ENCODE results near the gene SLC7A1.
"Not testable (repeated sequence)": the region's sequence is repeated elsewhere in the genome, so short reads cannot be mapped to it uniquely, and the experiment has no call there.

SLC7A1 gene

DNA sequence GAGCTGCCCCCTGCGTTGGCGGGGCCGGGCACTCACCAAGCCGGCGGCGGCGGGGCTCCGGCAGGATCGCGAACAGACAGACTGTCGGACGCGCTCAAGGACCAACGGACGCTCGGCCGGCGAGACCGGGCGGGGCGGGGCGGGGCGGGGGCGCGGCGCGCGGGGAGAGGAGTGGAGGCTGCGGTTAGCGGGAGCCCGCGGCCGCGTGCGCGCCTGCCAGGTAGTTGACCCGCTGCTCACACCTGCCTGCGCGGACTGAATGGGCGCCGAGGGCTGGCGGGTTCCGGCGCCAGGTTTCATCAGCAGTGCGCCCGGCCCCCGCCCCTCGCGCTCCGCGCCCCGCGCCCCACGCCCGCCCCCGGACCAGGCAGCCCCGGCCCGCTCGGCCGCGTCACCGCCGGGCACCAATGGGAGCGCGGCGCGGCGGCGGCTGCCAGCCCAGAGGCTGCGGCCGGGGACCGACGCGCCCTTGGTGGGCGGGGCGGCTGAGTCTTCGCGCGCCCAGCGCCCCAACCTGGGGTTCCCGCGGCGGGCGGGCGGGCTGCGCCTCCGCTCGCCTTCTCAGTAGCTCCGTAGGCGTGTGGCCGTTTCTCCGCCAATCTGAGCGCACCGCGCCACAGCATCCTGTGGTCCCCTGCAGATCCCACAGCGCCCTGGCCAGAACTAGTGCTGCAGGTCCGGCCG is at the start of gene SLC7A1:
Gene SLC7A1 (minus strand): TSS at position 309 of the 684 bp plus-strand sequence. CDS start 59,500 bp downstream, outside the sequence.
- peak; percentile 89 for DNase-seq

DNA sequence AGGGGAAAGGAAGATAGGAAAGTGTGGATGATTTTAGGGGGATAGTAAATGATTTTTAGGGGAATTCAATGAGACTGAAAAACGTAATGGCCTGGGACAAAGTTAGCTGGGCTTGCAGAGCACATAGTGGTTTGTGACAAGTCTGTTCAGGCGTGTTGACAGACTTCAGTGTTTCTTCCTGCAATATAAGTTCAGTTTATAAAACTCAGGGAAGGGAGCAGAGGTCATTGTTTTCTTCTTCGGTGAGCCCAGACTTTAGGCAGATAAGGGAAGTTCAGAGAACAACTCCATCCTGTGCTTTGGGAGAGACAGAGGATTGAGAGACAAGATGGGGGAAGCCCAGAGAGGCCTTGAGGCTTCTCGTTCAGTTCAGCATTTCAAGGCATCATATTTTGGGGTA is 45.2 kb upstream of the SLC7A1 start:
- no peak for DNase-seq

DNA sequence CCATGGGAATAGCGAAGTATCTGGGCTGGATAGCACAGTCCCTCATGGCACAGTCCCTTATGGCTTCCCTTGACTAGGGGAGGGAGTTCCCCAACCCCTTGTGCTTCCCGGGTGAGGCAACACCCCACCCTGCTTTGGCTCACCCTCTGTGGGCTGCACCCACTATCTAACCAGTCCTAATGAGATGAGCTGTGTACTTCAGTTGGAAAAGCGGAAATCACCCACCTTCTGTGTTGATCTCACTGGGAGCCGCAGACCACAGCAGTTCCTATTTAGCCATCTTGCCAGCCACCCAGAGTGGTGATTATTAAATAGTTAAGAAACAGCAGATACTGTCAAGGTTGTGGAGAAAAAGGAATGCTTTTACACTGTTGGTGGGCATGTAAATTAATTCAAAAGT is 41.3 kb upstream of the SLC7A1 start:
- DNase-seq, result not testable (repeated sequence)

DNA sequence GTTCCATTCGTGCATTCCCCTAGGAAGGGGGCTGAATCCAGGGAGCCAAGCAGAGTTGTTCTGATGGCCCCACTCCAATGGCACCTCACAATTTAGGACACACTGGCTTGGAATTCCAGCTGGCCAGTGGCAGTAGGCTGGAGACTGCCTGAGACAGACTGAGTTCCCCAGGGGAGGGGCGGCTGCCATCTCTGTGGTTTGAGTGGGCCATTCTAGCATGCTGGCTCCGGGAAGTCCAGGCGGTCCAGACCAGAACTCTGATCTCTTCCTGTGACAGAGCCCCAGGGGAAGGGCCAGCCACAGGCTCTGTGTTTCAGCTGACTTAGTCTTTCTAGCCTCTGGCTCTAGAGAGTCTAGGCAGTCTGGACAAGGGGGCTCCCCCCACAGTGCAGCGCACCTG is 29.5 kb upstream of the SLC7A1 start:
- DNase-seq, result no peak

DNA sequence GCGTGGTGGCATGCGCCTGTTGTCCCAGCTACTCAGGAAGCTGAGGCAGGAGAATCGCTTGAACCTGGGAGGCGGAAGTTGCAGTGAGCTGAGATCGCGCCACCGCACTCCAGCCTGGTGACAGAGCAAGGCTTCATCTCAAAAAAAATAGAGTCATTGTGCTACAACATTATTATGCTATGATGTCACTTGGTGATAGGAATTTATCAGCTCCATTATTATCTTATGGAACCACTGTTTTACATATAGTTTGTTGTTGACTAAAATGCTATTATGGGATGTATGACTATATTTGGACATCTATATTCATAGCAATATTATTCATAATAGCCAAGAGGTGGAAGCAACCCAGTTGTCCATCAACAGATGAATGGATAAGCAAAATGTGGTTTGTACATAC is 26.4 kb upstream of the SLC7A1 start:
- DNase-seq, result no peak

DNA sequence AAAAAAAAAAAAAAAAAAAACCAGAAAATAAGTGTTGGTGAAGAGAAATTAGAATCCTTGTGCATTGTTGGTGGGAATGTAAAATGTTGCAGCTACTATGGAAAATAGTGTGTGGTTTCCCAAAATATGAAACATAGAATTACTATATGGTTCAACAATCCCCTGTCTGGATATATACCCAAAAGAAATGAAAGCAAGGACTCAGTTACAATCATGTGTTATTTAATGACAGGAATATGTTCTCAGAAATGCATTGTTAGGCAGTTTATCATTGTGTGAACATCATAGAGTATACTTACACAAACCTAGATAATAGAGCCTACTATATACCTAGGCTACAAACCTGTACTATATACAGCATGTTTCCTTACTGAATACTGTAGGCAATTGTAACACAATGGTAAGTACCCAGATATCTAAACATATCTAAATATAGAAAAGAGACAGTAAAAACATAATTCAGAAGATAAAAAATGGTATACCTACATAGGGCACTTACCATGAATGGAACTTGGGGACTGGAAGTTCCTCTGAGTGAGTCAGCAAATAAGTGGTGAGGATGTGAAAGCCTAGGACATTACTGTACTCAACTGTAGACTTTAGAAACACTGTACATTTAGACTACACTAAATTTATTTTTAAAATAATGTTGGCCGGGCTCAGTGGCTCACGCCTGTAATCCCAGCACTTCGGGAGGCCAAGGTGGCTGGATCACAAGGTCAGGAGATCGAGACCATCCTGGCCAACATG is 25.7 kb upstream of the SLC7A1 start:
- DNase-seq, result no peak

DNA sequence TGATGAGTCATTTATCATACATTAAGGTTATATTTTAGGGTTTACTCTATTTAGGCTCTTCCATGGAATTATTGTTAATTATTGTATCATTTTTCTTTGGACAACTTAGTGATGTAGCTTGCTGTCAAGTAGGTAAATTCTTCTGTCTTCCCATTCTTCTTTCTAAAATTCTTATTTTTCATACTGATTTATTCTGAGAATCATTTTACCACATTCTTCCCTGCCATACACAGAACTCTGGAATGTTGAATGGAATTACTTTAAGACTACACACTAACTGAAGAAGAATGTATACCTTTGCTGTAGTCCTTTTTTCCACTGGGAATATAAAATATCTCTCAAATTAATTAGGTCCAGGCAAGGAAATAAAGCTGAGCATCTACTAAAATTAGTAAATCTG is 24.5 kb upstream of the SLC7A1 start:
- DNase-seq, result no peak

DNA sequence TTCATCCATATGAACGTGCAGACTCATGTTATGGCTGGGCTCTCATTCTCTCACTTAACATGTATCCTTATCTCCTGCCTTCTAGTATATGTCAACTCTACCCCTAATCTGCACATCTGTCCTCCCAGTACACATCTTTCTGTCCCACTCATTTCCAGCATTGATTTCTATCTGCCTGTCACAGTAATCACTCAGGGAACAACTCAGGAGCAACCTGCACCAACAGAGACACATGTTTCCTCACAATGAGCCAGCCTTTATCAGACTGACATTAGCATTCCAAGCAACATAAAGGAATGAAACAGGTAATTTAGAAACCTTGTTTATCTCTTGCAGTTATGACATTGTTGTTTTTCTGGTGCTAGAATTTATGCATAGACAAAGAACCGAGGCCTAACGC is 17.6 kb upstream of the SLC7A1 start:
- no peak for DNase-seq

DNA sequence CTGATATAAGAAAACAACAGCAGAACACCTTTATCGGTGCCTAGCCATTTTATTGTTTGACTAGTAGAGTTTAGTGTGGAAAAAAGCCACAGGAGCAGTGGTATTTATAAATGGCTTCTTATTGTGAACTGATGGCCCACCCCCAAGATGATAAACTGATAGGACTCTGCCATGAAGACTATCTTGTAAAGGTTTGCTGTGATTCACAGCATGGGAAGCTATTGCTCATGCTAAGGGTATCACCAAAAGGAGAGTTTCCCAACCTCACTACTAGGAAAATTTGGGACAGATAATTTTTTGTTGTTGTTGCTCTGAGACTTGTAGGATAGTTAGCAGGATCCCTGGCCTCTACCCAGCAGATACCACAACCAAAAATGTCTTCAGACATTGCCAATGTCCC is 12.0 kb upstream of the SLC7A1 start:
- no peak for DNase-seq

DNA sequence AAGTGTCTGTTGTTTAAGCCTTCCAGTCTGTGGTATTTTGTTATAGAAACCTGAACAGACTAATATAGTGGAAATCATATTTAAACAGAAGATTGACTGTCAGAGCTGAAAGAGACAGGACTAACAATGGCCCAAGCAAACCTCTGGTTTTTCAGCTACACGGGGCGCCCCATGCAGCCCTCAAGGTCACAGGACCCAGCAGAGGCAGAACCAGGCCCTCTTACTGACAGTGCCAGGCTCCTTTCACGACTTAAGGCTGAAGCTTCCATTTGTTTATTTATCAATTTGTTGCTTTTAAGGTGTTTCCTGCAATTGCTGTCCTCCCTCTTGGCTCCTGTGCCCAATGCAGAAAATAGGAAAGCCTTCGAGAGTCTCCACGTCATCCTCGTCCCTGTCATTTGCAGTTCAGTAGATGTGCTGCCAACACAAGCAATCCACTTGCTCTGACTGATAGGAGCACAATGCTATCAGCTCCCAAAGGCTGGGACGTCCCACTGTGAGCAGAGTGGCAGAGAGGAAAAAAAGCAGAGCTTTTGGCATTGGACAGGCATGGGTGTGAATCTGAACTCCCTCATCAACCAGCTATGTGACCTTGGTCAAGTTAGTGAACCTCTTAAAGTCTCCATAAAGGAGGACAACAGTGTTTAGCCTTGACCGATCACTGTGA is 10.5 kb upstream of the SLC7A1 start:
- no peak for DNase-seq

DNA sequence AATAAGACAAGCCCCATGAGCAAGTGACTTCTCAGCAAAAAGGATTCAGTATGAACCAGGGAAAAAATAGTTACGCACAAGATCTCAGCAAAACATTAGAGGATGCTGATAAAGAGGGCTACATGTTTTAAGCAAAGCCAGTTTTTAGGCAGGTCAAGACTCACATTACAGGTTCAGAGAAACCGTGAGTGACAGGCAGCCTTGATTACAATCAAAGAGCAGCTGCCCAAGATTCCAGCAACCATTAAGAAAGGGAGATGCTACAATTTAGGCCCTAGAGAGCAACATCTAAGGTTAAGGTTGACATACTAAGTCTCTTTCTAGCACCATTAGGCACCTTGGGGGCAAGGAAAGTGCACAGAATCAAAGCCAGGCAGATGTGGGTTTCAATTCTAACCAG is 2.8 kb upstream of the SLC7A1 start:
- no peak for DNase-seq

DNA sequence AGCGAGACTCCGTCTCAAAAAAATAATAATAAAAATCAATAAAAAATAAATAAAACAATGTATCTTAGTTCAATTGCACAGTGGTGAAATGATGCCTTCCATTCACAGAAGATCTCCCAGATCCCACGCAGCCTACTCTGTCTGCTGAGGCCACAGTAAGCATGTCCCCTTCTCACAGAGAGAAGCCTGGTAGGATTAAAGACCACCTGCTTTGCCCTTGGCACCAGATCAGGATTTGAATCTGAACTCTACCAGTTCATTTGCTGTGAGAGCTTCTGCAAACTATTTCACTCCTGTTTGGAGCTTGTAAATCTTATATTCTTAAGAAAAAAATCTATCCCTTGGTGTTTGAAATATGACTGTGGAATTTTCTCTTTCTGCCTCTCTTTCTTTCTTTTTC is 2.2 kb upstream of the SLC7A1 start:
- no peak for DNase-seq

DNA sequence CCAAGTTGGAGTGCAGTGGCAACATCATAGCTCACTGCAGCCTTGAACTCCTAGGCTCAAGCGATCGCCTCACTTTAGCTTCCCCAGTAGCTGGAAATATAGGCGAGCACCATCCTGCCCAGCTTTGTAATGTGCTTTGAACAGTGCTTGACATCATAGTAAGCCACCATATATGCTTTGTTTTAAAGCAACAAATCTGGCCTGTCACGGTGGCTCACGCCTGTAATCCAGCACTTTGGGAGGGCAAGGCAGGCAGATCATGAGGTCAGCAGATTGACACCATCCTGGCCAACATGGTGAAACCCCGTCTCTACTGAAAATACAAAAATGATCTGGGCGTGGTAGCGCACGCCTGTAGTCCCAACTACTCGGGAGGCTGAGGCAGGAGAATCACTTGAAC is 1.8 kb upstream of the SLC7A1 start:
- DNase-seq, result no peak

DNA sequence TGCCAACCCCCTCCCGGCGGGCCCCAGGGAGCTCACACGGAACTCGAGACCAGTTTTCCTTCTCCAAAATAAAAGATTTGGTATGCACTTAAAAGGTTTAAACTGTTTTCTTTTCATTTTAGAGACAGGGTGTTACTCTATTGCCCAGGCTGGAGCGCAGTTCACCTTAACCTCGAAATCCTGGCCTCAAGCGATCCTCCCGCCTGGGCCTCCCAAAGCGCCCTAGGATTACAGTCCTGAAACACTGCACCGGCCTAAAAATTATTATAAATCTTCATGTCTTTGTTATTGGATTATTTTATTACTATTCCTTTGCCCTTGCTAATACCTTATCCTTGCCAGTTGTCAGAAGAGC is 553 bp upstream of the SLC7A1 start:
- no peak for DNase-seq

DNA sequence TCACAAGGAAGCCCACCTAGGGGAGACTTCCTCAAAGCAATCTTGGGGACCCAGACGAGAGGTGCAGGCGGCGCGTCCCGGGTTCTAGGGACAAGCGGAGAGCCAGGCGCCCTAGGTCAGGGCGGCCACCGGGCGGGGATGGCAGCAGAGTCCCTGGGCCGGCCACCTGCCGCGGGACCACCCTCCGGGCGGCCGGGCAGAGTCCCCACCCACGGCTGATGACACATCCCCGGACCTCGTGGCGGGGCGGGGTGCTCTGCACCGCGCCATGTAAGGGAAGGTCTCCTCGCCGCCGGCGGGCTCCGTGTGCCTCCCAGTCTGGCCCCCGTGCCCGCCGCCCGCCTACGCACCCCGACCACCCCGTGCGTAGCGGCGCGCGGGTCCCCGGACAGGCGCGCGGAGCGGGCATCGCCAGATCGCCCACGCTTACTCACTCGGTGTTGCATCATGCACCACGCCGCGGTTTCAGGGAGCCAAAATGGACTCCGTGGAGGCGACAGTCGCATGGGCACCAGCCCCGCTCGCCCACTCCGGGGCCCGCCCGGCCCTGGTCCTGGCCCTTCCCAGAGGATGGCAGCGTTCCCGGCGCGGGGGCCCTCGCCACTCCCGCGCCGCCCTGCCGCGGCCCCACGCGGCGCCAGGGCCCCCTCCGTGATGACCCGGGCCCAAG is 643 bp downstream of the SLC7A1 start:
- DNase-seq, result peak; percentile 63

DNA sequence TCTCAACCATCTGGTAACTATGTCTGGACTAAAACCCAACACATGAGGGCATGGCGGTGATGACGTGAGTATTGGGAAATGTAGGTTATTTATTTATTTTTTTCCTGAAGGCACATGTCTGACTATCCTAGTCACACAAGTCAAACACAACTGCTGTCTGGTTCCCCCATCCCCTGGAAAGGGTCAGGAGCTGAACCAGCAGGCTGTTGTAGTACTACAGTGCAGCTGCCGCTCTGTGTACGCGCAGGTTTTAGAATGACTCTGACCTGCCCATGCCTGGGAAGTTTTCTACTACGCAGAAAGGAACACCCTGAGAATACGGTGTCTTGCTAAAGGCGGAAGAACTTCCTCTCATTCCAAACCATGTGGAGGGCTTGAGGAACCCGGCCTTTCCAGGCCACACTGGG is 1.2 kb downstream of the SLC7A1 start:
- DNase-seq, result peak; percentile 65

DNA sequence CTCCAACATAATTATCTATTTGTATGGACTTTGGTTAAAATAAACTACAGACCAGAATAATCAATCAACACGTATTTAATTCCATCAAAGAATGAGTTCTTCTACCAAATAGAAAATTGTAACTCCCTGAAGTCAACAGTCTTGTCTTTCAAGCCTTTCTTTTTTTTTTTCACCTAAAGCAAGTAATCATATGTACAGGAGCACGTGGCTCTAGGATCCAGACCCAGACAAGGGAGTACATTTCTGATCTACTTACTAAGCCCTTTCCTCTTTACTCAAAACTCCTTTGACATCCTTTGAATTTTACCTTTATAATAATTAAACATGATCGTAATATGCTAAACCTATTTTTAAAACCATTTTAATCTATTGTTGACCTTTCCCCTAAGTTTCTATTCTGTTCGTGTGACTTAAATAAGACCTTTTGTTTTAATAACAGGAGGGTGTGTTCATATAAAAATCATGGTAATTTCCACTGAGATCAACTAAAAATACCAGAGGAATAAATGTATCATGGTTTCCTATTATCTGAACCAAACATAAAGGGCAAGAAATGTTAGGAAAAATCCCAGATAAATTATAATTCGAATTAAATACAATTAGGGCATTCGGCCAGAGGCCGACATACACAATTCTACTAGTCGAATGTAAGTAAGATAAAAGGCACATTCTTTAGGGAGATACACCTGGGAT is 1.7 kb downstream of the SLC7A1 start:
- no peak for DNase-seq

DNA sequence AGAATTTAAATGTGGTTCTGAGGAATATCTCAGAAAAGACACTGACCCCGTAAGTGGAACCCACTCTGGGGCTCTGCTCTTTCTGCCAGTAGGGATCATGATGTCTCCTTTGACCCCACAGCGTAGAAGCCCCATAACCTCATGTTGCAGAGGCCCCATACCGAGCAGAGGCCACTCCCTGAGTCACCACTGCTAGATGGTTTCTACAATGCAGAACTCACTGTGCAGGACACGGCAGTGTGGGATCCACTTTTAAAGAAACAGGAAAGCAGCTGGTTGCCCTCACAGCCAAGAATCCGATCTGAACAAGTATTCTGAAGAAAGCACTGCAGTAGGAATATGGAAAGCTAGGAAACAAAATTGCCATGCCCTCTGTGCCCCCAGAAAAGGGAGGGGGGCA is 4.2 kb downstream of the SLC7A1 start:
- no peak for DNase-seq

DNA sequence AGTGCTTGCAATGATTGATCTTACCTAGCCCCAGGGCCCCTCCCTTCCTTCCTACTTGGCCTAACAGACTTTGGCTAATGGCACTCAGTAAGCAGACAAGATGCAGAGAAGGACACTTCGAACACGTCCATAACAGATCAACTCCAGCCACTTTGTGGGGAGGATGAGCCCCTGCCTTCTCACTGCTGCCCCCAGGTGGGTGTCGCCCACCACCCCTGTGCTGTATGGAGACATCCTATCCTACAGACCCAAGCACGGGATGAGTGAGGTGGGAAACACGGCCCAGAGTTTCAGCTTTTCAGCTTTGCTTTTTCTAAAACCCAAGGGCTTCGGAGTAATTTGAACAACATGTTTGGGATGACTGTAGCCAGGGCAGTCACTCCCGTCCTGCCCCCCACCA is 5.5 kb downstream of the SLC7A1 start:
- DNase-seq, result no peak

DNA sequence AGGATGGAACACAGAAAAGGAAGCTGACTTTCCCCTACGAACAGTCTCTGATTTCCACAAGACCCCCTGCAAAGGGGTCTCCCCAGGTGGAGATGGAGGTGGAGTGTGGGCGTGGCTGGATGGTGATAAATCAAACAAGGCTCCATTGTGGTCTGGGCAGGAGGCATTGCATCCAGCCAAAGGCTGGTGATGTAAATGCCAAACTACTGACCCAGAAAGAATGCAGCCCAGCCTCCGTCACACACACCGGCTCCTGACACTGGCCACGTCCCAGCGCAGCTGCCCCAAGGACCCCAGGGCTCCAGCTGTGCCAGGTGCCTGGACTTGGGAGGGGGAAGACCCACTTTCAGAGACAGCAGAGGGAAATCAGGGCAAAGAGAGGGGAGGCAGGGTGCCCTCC is 6.3 kb downstream of the SLC7A1 start:
- no peak for DNase-seq

DNA sequence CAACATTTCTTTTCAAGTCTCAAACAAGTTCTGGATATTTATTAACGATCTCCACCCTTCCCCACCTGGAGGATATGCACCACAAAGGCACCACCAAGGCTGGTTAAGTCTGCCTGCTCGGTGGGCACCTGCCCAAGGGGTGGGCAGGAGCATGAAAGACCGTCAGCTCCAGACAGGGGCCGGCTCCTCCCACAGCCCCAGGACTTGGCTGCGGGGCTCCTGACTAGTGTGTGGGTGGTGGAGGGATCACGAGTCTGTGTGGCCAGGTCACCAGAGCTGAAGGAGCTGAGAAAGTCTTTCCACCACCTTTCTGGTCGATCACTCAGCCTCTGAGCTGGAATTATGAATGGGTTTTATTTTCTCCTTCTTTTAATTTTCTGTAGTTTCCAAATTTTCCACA is 7.8 kb downstream of the SLC7A1 start:
- DNase-seq, result no peak

DNA sequence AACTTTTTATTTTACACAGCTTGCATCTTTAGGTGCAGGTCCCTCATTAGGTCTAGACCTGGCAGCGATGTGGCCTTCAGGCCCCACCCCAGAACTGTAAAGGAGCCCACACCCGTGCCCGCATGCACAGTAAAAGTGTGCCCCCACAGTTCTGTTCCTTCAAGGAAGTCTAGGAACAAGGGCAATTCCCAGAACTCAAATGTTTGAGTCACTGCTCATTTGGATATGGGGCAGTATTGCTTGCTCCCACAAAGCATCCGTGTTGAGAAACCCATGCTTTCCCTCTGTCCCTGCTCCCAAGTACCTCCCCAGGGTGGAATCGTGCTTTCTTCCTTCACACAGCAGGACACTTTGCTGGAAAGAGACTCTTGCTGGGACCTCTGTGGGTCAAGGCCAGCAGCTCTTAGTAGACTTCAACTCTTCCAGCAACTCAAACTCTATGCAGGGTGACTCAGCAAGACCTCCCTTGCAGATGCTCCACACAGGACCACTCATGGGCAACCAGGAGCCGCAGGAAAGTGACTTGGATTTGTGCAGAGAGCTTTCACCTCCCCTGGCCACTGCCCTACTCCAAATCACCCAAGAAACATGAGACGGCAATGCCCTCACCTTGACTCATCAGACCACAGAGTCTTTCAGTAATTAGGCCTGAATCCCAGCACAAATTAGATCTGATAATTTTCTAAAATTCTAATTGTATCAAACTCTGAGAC is 12.3 kb downstream of the SLC7A1 start:
- DNase-seq, result peak; percentile 42
